GM12878 (cell line): Measurements from ENCODE around the gene CDC42EP3. TPM values are rescaled to one million over a fixed set of nuclear protein-coding genes. Genes with fewer than 3 reads are reported as not detected.

Source experiments
- ASH2L ChIP-seq: fragments of 300-600, 200-600 bp; sonication (generic); IDR thresholded peaks from 2 replicates; pipeline ENCODE4 v1.6.1; 2017; ENCODE audit warnings: low read depth, mild to moderate bottlenecking, borderline replicate concordance
- CBX5 ChIP-seq: sonication (generic); IDR thresholded peaks from 2 replicates; pipeline ENCODE4 v1.6.1; 2016; ENCODE audit warnings: low read depth, moderate library complexity, mild to moderate bottlenecking, inconsistent platforms
- CREM ChIP-seq: IDR thresholded peaks from 2 replicates; pipeline ENCODE4 v1.6.1; 2014; ENCODE audit warnings: antibody characterized with exemption, low read depth
- IKZF1 ChIP-seq: fragments of 450-650 bp; conservative IDR thresholded peaks from 2 replicates; pipeline ENCODE4 v1.6.1; 2017; ENCODE audit warnings: antibody characterized with exemption, mild to moderate bottlenecking
- IRF5 ChIP-seq: fragments of 450-650 bp; IDR thresholded peaks from 2 replicates; pipeline ENCODE4 v1.6.1; 2017; ENCODE audit warnings: borderline replicate concordance
- MTA3 ChIP-seq: IDR thresholded peaks from 2 replicates; pipeline ENCODE4 v1.6.1; 2012; ENCODE audit warnings: low read length, inconsistent platforms, borderline replicate concordance
- MXI1 ChIP-seq: fragments of 150-350 bp; IDR thresholded peaks from 2 replicates; pipeline ENCODE4 v1.6.1; 2011; ENCODE audit warnings: low read depth, mild to moderate bottlenecking, inconsistent platforms, low read length, improper control_type of control experiment
- REST ChIP-seq: IDR thresholded peaks from 2 replicates; pipeline ENCODE4 v1.6.1; 2012; ENCODE audit warnings: mild to moderate bottlenecking, low read depth, low read length
- ZNF622 ChIP-seq: fragments of 450-650 bp; IDR thresholded peaks from 2 replicates; pipeline ENCODE4 v1.6.1; 2017; ENCODE audit warnings: mild to moderate bottlenecking, inconsistent platforms
- polyA plus RNA-seq, 11 experiments: library from polyadenylated mRNA; depleted of rRNA in 4 of 11; unstranded in 6 of 11; stranded (reverse) in 5 of 11; fragments of >200 nt; fragmentation: Nextera tagmentation in 4 of 11; fragmentation: Illumina TruSeq in 1 of 11; extraction: Ambion mirVana in 4 of 11; extraction: Trizol in 1 of 11; gene quantifications; 1 replicate in 1 of 11; 2 replicates in 10 of 11; pipeline versions ENCODE4 v1.2.1 to v1.2.3, GENCODE V29; 2011 to 2016; ENCODE audit warnings: inconsistent platforms in 2 of 11, missing spikeins in 2 of 11, low read depth in 1 of 11
- total RNA-seq, 4 experiments: library from RNA; depleted of rRNA in 3 of 4; stranded (reverse); fragments of >200 nt in 3 of 4; fragmentation: Illumina TruSeq in 1 of 4; extraction: Trizol in 1 of 4; gene quantifications; 2 replicates each; pipeline versions ENCODE4 v1.2.1 to v1.2.3, GENCODE V29; 2013 to 2021

CDC42EP3 gene
- total and polyA plus RNA-seq, 10 of the 15 experiments (the other 5 are each of a cell fraction or from before 2014, with no cell fraction given), result 11.8 to 86.9 (median 52.9) TPM

GRCh38 chr2:37686792-37687526 is 15.5 kb upstream of the CDC42EP3 start (continued):
- TF ChIP-seq CBX5 (no peak), ZNF622 (no peak), REST (no peak), MXI1 (no peak), MTA3 (no peak), IKZF1 (no peak), CREM (no peak), ASH2L (no peak), IRF5 (no peak)
- TF ChIP-seq, all 136 proteins: peak for 0
